CD4-positive, CD25-positive, alpha-beta regulatory T cell (primary cell): ENCODE measurements around the gene XDH. TPM values are rescaled to one million over a fixed set of nuclear protein-coding genes. Genes with fewer than 3 reads are reported as not detected.

ENCODE experiments used
- ATAC-seq, 2 donors: fragments of 150-1000 bp; cut with Tn5 transposase; one replicate each; pipeline ENCODE4 v1.10.0; 2021; ENCODE audit warnings: low read depth in 2 of 2, moderate number of reproducible peaks in 2 of 2, moderate library complexity in 1 of 2
- DNase-seq, 3 donors: peaks; one replicate each; pipeline versions ENCODE4 v3.0.0 to v3.0.0-alpha.2; 2012 to 2022; ENCODE audit warnings: mixed read lengths in 1 of 3
- H3K27ac ChIP-seq: one replicate; pipeline ENCODE4 v1.7.0; 2013; ENCODE audit warnings: mild to moderate bottlenecking, low read length; ENCODE audit not compliant: insufficient read depth, poor library complexity, severe bottlenecking
- H3K27me3 ChIP-seq: one replicate; pipeline ENCODE4 v1.7.0; 2013; ENCODE audit warnings: low read length; ENCODE audit not compliant: control insufficient read depth, insufficient read depth
- H3K36me3 ChIP-seq: one replicate; pipeline ENCODE4 v1.7.0; 2013; ENCODE audit warnings: mild to moderate bottlenecking, low read length, moderate library complexity; ENCODE audit not compliant: control insufficient read depth, insufficient read depth
- H3K4me1 ChIP-seq: 2 replicates; pipeline ENCODE4 v1.7.0; 2013; ENCODE audit warnings: mild to moderate bottlenecking, low read length; ENCODE audit not compliant: insufficient read depth, control insufficient read depth, poor library complexity, severe bottlenecking
- H3K4me3 ChIP-seq: one replicate; pipeline ENCODE4 v1.7.0; 2013; ENCODE audit warnings: low read depth, mild to moderate bottlenecking, low read length, moderate library complexity
- H3K9me3 ChIP-seq, 2 experiments: 1 replicate in 1 of 2; 2 replicates in 1 of 2; pipeline ENCODE4 v1.7.0; 2013; ENCODE audit warnings: low read length in 2 of 2, mild to moderate bottlenecking in 1 of 2, moderate library complexity in 1 of 2; ENCODE audit not compliant: control insufficient read depth in 2 of 2
- H3K27ac Mint-ChIP-seq, 3 donors: one replicate each; pipeline ENCODE4 v1.8.0; 2020 to 2022; ENCODE audit warnings: mild to moderate bottlenecking in 3 of 3, mixed read lengths in 3 of 3, moderate library complexity in 2 of 3
- H3K27me3 Mint-ChIP-seq: one replicate; pipeline ENCODE4 v1.8.0; 2022; ENCODE audit warnings: mild to moderate bottlenecking, mixed read lengths
- H3K36me3 Mint-ChIP-seq: one replicate; pipeline ENCODE4 v1.8.0; 2020; ENCODE audit warnings: mixed read lengths
- H3K4me1 Mint-ChIP-seq, 4 donors: one replicate each; pipeline ENCODE4 v1.8.0; 2020 to 2022; ENCODE audit warnings: mixed read lengths in 4 of 4, mild to moderate bottlenecking in 1 of 4
- H3K4me3 Mint-ChIP-seq, 4 donors: one replicate each; pipeline ENCODE4 v1.8.0; 2020 to 2022; ENCODE audit warnings: mild to moderate bottlenecking in 4 of 4, mixed read lengths in 4 of 4, moderate library complexity in 3 of 4
- H3K9me3 Mint-ChIP-seq, 7 donors: one replicate each; pipeline ENCODE4 v1.8.0; 2020 to 2022; ENCODE audit warnings: mixed read lengths in 7 of 7, mild to moderate bottlenecking in 3 of 7, moderate library complexity in 2 of 7
- polyA plus RNA-seq, 4 donors: library from polyadenylated mRNA; unstranded; fragments of 300-500 nt; fragmentation: Illumina TruSeq; gene quantifications; one replicate each; pipeline ENCODE4 v1.2.3, GENCODE V29; 2021
- total RNA-seq: library from RNA; stranded (reverse); gene quantifications from one replicate; pipeline ENCODE4 v1.2.3, GENCODE V29; 2022

Gene XDH
- total and polyA plus RNA-seq, 5 donors from 2014 or later, result not detected

DNA sequence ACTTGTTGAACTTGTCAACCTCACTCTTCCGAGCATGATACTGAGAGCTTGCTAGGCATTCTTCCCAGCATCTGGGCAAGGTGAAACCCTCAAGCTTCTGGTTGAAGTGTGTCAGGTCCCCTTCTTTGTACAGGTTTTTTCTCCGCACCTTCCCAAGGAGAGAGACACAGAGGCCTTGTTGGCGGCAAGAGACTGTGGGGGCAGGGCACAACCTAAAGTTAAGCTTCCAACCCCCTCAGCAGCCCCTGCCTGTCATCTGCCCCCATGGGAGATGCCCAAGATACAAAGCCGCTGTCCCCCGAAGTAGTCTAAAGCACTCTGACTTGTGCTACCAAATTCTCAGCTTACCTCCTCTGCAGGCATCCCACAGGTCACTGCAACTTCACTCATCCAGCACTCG, 64.9 kb downstream of the XDH start:
- H3K4me1 ChIP-seq, result no peaks in the 10 kb centered on the region
- Mint-ChIP-seq H3K9me3 (peaks cover 0 to 5% (median 0%) of the 10 kb centered on the region in 7 donors), H3K4me3 (no peak overlapping the region), H3K36me3 (no peaks in the 10 kb centered on the region), H3K27ac (no peak overlapping the region), H3K4me1 (no peaks in the 10 kb centered on the region), H3K27me3 (peaks cover 32% of the 10 kb centered on the region)
- H3K4me3 ChIP-seq, result no peak overlapping the region
- H3K36me3 ChIP-seq, result no peaks in the 10 kb centered on the region
- DNase-seq, result no peak
- H3K27ac ChIP-seq, result no peak overlapping the region
- no peak for ATAC-seq
- H3K9me3 ChIP-seq, result no peaks in the 10 kb centered on the region
- H3K27me3 ChIP-seq, result peaks cover 23% of the 10 kb centered on the region

GRCh38 chr2:31349160-31349559, 65.4 kb downstream of the XDH start:
- no peaks in the 10 kb centered on the region for H3K4me1 ChIP-seq
- no peaks in the 10 kb centered on the region for H3K9me3 ChIP-seq
- Mint-ChIP-seq H3K4me1 (no peaks in the 10 kb centered on the region), H3K9me3 (peaks cover 0 to 3% (median 0%) of the 10 kb centered on the region in 7 donors), H3K27ac (no peak overlapping the region), H3K36me3 (no peaks in the 10 kb centered on the region), H3K4me3 (no peak overlapping the region), H3K27me3 (peaks cover 27% of the 10 kb centered on the region)
- H3K36me3 ChIP-seq, result no peaks in the 10 kb centered on the region
- H3K27me3 ChIP-seq, result peaks cover 20% of the 10 kb centered on the region
- DNase-seq (no peak), ATAC-seq (no peak)
- no peak overlapping the region for H3K4me3 ChIP-seq
- no peak overlapping the region for H3K27ac ChIP-seq

- Histone ChIP-seq H3K27ac (no peak overlapping the region), H3K9me3 (no peaks in the 10 kb centered on the region), H3K36me3 (no peaks in the 10 kb centered on the region), H3K27me3 (peaks cover 14% of the 10 kb centered on the region), H3K4me3 (no peak overlapping the region), H3K4me1 (no peaks in the 10 kb centered on the region)
- Mint-ChIP-seq H3K27ac (no peak overlapping the region), H3K36me3 (no peaks in the 10 kb centered on the region), H3K4me1 (no peaks in the 10 kb centered on the region), H3K9me3 (peaks cover 0 to 3% (median 0%) of the 10 kb centered on the region in 7 donors), H3K27me3 (peaks cover 22% of the 10 kb centered on the region), H3K4me3 (no peak overlapping the region)
- ATAC-seq, result no peak
- no peak for DNase-seq
These were observed 65.9 kb downstream of the XDH start for GRCh38 chr2:31348618-31349017.

GRCh38 chr2:31347750-31348149, 66.8 kb downstream of the XDH start:
- peaks cover 19% of the 10 kb centered on the region for H3K27me3 Mint-ChIP-seq
- H3K36me3 Mint-ChIP-seq, result no peaks in the 10 kb centered on the region
- H3K27ac ChIP-seq, result no peak overlapping the region
- no peak overlapping the region for H3K4me3 Mint-ChIP-seq
- peaks cover 9% of the 10 kb centered on the region for H3K27me3 ChIP-seq
- no peak for ATAC-seq
- no peaks in the 10 kb centered on the region for H3K36me3 ChIP-seq
- no peak overlapping the region for H3K4me3 ChIP-seq
- H3K27ac Mint-ChIP-seq, result peak overlapping the region in 1 of 3 donors; percentile 67
- no peaks in the 10 kb centered on the region for H3K9me3 ChIP-seq
- DNase-seq, result no peak
- H3K9me3 Mint-ChIP-seq, result peaks cover 0 to 3% (median 0%) of the 10 kb centered on the region in 7 donors
- H3K4me1 Mint-ChIP-seq, result no peaks in the 10 kb centered on the region
- H3K4me1 ChIP-seq, result no peaks in the 10 kb centered on the region

- Mint-ChIP-seq H3K4me3 (no peak overlapping the region), H3K9me3 (peaks cover 0 to 3% (median 0%) of the 10 kb centered on the region in 7 donors), H3K36me3 (no peaks in the 10 kb centered on the region), H3K27me3 (peaks cover 16% of the 10 kb centered on the region), H3K27ac (no peak overlapping the region), H3K4me1 (no peaks in the 10 kb centered on the region)
- Histone ChIP-seq H3K4me3 (no peak overlapping the region), H3K27ac (no peak overlapping the region), H3K36me3 (no peaks in the 10 kb centered on the region), H3K27me3 (peaks cover 5% of the 10 kb centered on the region), H3K9me3 (no peaks in the 10 kb centered on the region), H3K4me1 (no peaks in the 10 kb centered on the region)
- ATAC-seq (no peak), DNase-seq (no peak)
These were observed 67.2 kb downstream of the XDH start for GRCh38 chr2:31347319-31347718.

- Histone ChIP-seq H3K27ac (no peak overlapping the region), H3K36me3 (no peaks in the 10 kb centered on the region), H3K9me3 (no peaks in the 10 kb centered on the region), H3K4me3 (no peak overlapping the region), H3K27me3 (peaks cover 3% of the 10 kb centered on the region), H3K4me1 (no peaks in the 10 kb centered on the region)
- H3K27me3 Mint-ChIP-seq, result no peaks in the 10 kb centered on the region
- H3K4me1 Mint-ChIP-seq, result no peaks in the 10 kb centered on the region
- H3K4me3 Mint-ChIP-seq, result no peak overlapping the region
- no peak overlapping the region for H3K27ac Mint-ChIP-seq
- DNase-seq (no peak), ATAC-seq (no peak)
- H3K36me3 Mint-ChIP-seq, result no peaks in the 10 kb centered on the region
- H3K9me3 Mint-ChIP-seq, result peaks cover 0 to 3% (median 0%) of the 10 kb centered on the region in 7 donors
These were observed 70.1 kb downstream of the XDH start for GRCh38 chr2:31344447-31344846.

DNA sequence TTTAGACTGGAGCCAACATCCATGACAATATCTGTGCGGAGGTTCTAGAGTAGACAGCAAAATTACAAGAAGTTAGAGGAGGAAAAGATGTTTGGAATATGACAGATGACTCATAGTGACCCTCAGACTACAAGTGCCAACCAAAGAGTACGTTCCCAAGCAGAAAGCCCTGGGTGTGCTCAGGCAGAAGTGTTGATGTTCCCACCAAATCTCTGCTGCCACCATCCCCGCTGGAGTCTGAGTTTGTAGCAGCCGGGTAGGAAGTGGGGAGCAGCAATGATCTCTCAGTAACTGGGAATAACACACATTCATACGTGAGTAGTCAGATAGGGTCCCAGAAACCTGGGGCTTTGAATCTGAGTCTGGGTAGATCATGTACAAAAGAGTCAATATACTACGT, 73.2 kb downstream of the XDH start:
- H3K27ac Mint-ChIP-seq, result no peak overlapping the region
- H3K9me3 Mint-ChIP-seq, result peaks cover 0 to 3% (median 0%) of the 10 kb centered on the region in 7 donors
- H3K4me1 Mint-ChIP-seq, result no peaks in the 10 kb centered on the region
- Histone ChIP-seq H3K27ac (no peak overlapping the region), H3K36me3 (no peaks in the 10 kb centered on the region), H3K9me3 (no peaks in the 10 kb centered on the region), H3K4me1 (no peaks in the 10 kb centered on the region), H3K27me3 (peaks cover 3% of the 10 kb centered on the region), H3K4me3 (no peak overlapping the region)
- H3K36me3 Mint-ChIP-seq, result no peaks in the 10 kb centered on the region
- H3K4me3 Mint-ChIP-seq, result no peak overlapping the region
- ATAC-seq (no peak), DNase-seq (no peak)
- no peaks in the 10 kb centered on the region for H3K27me3 Mint-ChIP-seq

GRCh38 chr2:31339696-31340095, 74.8 kb downstream of the XDH start:
- Histone ChIP-seq H3K36me3 (no peaks in the 10 kb centered on the region), H3K4me3 (no peak overlapping the region), H3K9me3 (no peaks in the 10 kb centered on the region), H3K27me3 (no peaks in the 10 kb centered on the region), H3K27ac (no peak overlapping the region), H3K4me1 (no peaks in the 10 kb centered on the region)
- Mint-ChIP-seq H3K4me1 (no peaks in the 10 kb centered on the region), H3K36me3 (no peaks in the 10 kb centered on the region), H3K27ac (no peak overlapping the region), H3K27me3 (peaks cover 4% of the 10 kb centered on the region), H3K4me3 (no peak overlapping the region), H3K9me3 (peaks cover 0 to 2% (median 0%) of the 10 kb centered on the region in 7 donors)
- DNase-seq (no peak), ATAC-seq (no peak)
